Stimulated activated naive B cell treated with anti-CD40 and anti-IgM and Interleukin-4, amounts not matched to agents 10 μg/mL and 1 μg/mL and 100 μg/mL, for 72 hours (primary cell): ENCODE results near the gene TIGD7.
A peak's percentile ranks its signal among the peaks of the same experiment; 100 is the strongest.
"Not testable (repeated sequence)": the region's sequence is repeated elsewhere in the genome, so short reads cannot be mapped to it uniquely, and the experiment has no call there.

Experiments used
- ATAC-seq, 2 donors: fragments of 150-1000 bp; cut with Tn5 transposase; replicated peaks; 2 replicates each; pipeline ENCODE4 v1.10.0; 2021; ENCODE audit warnings: moderate library complexity in 1 of 2
- DNase-seq: peaks from one replicate; pipeline ENCODE4 v3.0.0; 2021
- H3K27ac Mint-ChIP-seq: one replicate; pipeline ENCODE4 v1.8.0; 2022; ENCODE audit warnings: mild to moderate bottlenecking, mixed read lengths
- H3K27me3 Mint-ChIP-seq, 2 donors: one replicate each; pipeline ENCODE4 v1.8.0; 2022; ENCODE audit warnings: mixed read lengths in 2 of 2
- H3K36me3 Mint-ChIP-seq, 2 donors: one replicate each; pipeline ENCODE4 v1.8.0; 2022; ENCODE audit warnings: mixed read lengths in 2 of 2, mild to moderate bottlenecking in 1 of 2
- H3K4me1 Mint-ChIP-seq, 2 donors: one replicate each; pipeline ENCODE4 v1.8.0; 2022; ENCODE audit warnings: mixed read lengths in 2 of 2, mild to moderate bottlenecking in 1 of 2
- H3K4me3 Mint-ChIP-seq, 2 donors: one replicate each; pipeline ENCODE4 v1.8.0; 2022; ENCODE audit warnings: mild to moderate bottlenecking in 2 of 2, mixed read lengths in 2 of 2, moderate library complexity in 1 of 2
- H3K9me3 Mint-ChIP-seq, 2 donors: one replicate each; pipeline ENCODE4 v1.8.0; 2022; ENCODE audit warnings: mixed read lengths in 2 of 2, mild to moderate bottlenecking in 1 of 2

The TIGD7 gene

GRCh38 chr16:3270718-3271117, 34.5 kb downstream of the TIGD7 start:
- peaks cover 20 to 26% of the 10 kb centered on the region in 2 donors for H3K36me3 Mint-ChIP-seq
- not testable (repeated sequence) for DNase-seq, ATAC-seq, H3K27me3 Mint-ChIP-seq, H3K9me3 Mint-ChIP-seq, H3K4me1 Mint-ChIP-seq, H3K27ac Mint-ChIP-seq, H3K4me3 Mint-ChIP-seq

DNA sequence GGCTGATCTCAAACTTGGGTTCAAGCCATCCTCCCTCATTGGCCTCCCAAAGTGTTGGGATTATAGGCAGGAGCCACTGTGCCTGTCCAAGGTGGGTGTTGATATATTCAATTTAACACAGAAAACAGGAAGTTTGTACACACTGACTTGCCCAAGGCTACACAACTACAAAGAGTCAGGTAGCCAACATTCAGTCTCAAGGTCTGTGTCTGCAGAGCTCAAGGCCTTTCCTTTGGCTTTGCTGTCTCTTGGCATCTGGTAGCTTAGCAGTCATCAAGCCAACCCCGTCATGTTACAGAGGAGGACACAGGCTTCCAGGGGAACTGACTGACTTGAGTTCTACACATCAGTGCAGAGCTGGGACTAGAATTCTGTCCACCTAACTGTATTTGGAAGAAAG, 36.9 kb downstream of the TIGD7 start:
- Mint-ChIP-seq H3K4me3 (no peak overlapping the region), H3K27me3 (no peaks in the 10 kb centered on the region), H3K9me3 (peaks cover 0 to 3% of the 10 kb centered on the region in 2 donors), H3K4me1 (peaks cover 6 to 23% of the 10 kb centered on the region in 2 donors), H3K27ac (no peak overlapping the region), H3K36me3 (peaks cover 20 to 26% of the 10 kb centered on the region in 2 donors)
- ATAC-seq = no peak
- no peak for DNase-seq

DNA sequence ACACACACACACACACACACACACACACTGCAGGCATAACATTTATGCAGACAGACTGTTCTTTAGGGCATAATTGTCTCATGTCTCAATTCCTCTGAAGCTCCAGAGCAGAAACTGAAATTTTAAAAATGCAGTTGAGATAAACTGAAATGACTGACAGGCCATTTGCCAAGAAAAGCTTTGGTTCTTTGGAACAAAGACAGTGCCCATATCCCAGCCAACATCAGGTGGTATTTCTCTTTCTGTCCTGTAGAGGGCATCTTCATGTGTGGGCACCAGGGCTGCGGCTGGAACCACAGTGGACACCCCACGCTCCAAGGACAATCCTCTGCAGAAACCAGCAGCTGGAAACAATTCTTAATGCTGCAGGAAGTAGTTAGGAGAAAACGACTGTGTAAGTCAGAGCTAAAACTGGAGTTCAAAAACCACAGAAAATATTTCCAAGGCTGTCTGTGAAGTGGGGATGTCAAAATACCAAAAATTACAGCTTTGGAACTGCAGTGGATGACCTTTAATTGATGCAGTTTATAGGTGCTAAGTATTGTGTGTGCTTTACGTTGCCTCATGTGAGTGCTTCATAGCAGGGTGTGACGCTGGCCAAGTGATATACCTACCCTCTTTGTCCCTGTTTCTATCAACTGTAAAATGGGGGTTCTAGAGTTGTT, 38.2 kb downstream of the TIGD7 start:
- DNase-seq (no peak), ATAC-seq (no peak)
- Mint-ChIP-seq H3K27me3 (no peaks in the 10 kb centered on the region), H3K27ac (no peak overlapping the region), H3K9me3 (peaks cover 0 to 3% of the 10 kb centered on the region in 2 donors), H3K4me3 (no peak overlapping the region), H3K4me1 (peaks cover 12 to 31% of the 10 kb centered on the region in 2 donors), H3K36me3 (peaks cover 20 to 28% of the 10 kb centered on the region in 2 donors)

GRCh38 chr16:3264137-3265036, 40.8 kb downstream of the TIGD7 start:
- peak overlapping the region; percentile 92 to 94 for H3K4me3 Mint-ChIP-seq
- peaks cover 0 to 3% of the 10 kb centered on the region in 2 donors for H3K9me3 Mint-ChIP-seq
- H3K4me1 Mint-ChIP-seq = peaks cover 12 to 31% of the 10 kb centered on the region in 2 donors
- peak; percentile 97 for DNase-seq
- peak; percentile 87 to 89 for ATAC-seq
- peaks cover 20 to 25% of the 10 kb centered on the region in 2 donors for H3K36me3 Mint-ChIP-seq
- peak overlapping the region; percentile 98 for H3K27ac Mint-ChIP-seq
- no peaks in the 10 kb centered on the region for H3K27me3 Mint-ChIP-seq

- no peak for ATAC-seq
- no peak for DNase-seq
- H3K27ac Mint-ChIP-seq = peak overlapping the region; percentile 98
- peaks cover 6 to 10% of the 10 kb centered on the region in 2 donors for H3K36me3 Mint-ChIP-seq
- no peaks in the 10 kb centered on the region for H3K9me3 Mint-ChIP-seq
- peak overlapping the region; percentile 70 to 94 for H3K4me3 Mint-ChIP-seq
- peaks cover 12 to 31% of the 10 kb centered on the region in 2 donors for H3K4me1 Mint-ChIP-seq
- peaks cover 4 to 7% of the 10 kb centered on the region in 2 donors for H3K27me3 Mint-ChIP-seq
Measured at GRCh38 chr16:3262517-3262916, 42.7 kb downstream of the TIGD7 start.

DNA sequence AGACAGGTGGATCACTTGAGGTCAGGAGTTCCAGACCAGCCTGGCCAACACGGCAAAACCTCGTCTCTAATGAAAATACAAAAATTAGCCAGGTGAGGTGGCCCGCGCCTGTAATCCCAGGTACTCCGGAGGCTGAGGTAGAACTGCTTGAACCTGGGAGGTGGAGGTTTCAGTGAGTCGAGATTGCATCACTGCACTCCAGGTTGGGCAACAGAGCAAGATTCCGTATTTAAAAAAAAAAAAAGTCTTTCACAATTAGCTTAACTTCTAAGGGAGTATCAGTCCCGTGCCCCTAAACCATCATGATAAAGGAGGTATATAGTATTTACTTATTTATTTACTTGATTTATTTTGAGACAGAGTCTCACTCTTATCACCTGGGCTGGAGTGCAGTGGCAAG, 45.4 kb downstream of the TIGD7 start:
- H3K4me1 Mint-ChIP-seq = peaks cover 8 to 19% of the 10 kb centered on the region in 2 donors
- H3K4me3 Mint-ChIP-seq = no peak overlapping the region
- DNase-seq (no peak), ATAC-seq (no peak)
- no peak overlapping the region for H3K27ac Mint-ChIP-seq
- no peaks in the 10 kb centered on the region for H3K9me3 Mint-ChIP-seq
- H3K36me3 Mint-ChIP-seq = peaks cover 0 to 2% of the 10 kb centered on the region in 2 donors
- H3K27me3 Mint-ChIP-seq = peaks cover 10 to 27% of the 10 kb centered on the region in 2 donors

GRCh38 chr16:3256866-3257465, 48.3 kb downstream of the TIGD7 start:
- Mint-ChIP-seq H3K27ac (no peak overlapping the region), H3K9me3 (no peaks in the 10 kb centered on the region), H3K36me3 (no peaks in the 10 kb centered on the region), H3K4me3 (no peak overlapping the region), H3K27me3 (peaks cover 10 to 40% of the 10 kb centered on the region in 2 donors), H3K4me1 (no peaks in the 10 kb centered on the region)
- DNase-seq = no peak
- ATAC-seq = no peak

GRCh38 chr16:3256146-3256865, 48.9 kb downstream of the TIGD7 start, which contains the start of gene MEFV:
MEFV (minus strand) TSS chr16:3256633; CDS start chr16:3256587, 46 bp downstream.
- Mint-ChIP-seq H3K4me1 (no peaks in the 10 kb centered on the region), H3K27ac (no peak within 1 kb of the TSS), H3K27me3 (peaks cover 13 to 44% of the 10 kb centered on the region in 2 donors), H3K36me3 (no peaks in the 10 kb centered on the region), H3K4me3 (no peak within 1 kb of the TSS), H3K9me3 (no peaks in the 10 kb centered on the region)
- DNase-seq (no peak), ATAC-seq (no peak)

DNA sequence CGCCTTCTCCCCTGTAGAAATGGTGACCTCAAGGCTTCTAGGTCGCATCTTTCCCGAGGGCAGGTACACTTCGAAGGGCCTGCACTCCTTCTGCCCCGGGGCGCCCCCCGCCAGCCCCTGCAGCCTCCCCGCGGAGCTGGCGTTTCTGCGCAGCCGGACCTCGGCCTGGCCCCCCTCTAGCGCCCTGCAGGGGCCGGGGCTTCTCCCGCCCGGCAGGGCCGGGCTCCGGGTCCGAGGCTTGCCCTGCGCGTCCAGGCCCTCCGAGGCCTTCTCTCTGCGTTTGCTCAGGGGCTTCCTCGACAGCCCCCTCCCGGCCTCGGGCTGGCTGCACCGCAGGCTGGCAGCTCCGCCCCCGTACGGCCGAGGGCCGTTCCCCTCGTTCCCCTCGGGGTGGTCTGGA, 50.9 kb downstream of the TIGD7 start:
- Mint-ChIP-seq H3K4me1 (no peaks in the 10 kb centered on the region), H3K27me3 (peaks cover 18 to 51% of the 10 kb centered on the region in 2 donors), H3K27ac (no peak overlapping the region), H3K36me3 (no peaks in the 10 kb centered on the region), H3K9me3 (no peaks in the 10 kb centered on the region), H3K4me3 (no peak overlapping the region)
- DNase-seq (no peak), ATAC-seq (no peak)

DNA sequence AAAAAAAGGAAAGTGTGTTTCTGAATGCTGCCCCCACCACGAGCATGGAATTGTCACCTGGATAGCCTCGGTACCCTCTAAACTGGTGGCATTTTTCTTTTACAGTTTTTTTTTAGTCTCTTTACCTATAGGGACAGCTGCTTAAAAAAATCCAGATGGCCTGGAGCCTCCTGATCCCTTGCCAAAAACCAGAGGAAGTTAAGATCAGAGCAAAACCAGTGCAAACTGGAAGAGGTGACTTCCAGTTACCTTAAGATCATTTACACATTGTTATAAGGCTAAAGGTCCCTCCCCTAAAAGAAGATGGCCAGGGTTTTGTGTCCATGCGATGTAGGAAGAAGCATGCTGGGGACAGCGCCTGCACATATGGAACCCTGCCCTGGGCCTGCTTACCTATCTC, 52.3 kb downstream of the TIGD7 start:
- H3K27me3 Mint-ChIP-seq = peaks cover 19 to 57% of the 10 kb centered on the region in 2 donors
- H3K4me3 Mint-ChIP-seq = no peak overlapping the region
- DNase-seq (no peak), ATAC-seq (no peak)
- no peaks in the 10 kb centered on the region for H3K9me3 Mint-ChIP-seq
- H3K36me3 Mint-ChIP-seq = no peaks in the 10 kb centered on the region
- no peak overlapping the region for H3K27ac Mint-ChIP-seq
- no peaks in the 10 kb centered on the region for H3K4me1 Mint-ChIP-seq

DNA sequence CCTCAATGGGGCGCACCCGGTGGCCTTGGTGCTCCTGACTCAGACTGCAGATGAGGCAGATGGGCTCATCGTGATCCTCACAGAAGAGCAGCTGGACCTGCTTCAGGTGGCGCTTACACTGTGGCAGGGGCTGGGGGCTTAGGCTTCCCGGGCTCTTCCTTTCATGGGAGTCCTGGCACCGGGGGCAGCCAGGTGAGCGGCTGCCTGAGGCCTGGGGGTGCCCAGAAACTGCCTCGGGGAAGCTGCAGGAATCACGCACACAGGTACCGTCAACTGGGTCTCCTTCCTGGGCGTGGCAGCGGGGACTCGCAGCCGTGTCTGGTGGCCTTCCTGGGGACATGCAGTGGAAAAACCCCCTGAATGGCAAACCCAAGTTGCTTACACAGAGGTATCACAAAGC, 55.8 kb downstream of the TIGD7 start:
- Mint-ChIP-seq H3K27ac (no peak overlapping the region), H3K9me3 (no peaks in the 10 kb centered on the region), H3K4me1 (no peaks in the 10 kb centered on the region), H3K4me3 (no peak overlapping the region), H3K27me3 (peaks cover 37 to 59% of the 10 kb centered on the region in 2 donors), H3K36me3 (no peaks in the 10 kb centered on the region)
- DNase-seq (no peak), ATAC-seq (no peak)

GRCh38 chr16:3249020-3249419, 56.2 kb downstream of the TIGD7 start:
- Mint-ChIP-seq H3K36me3 (no peaks in the 10 kb centered on the region), H3K4me3 (no peak overlapping the region), H3K4me1 (no peaks in the 10 kb centered on the region)

More at GRCh38 chr16:3249020-3249419, 56.2 kb downstream of the TIGD7 start:
- Mint-ChIP-seq H3K27ac (peak overlapping the region; percentile 63), H3K9me3 (no peaks in the 10 kb centered on the region), H3K27me3 (peaks cover 41 to 62% of the 10 kb centered on the region in 2 donors)
- ATAC-seq (no peak), DNase-seq (no peak)
